ENCODE measurements around the gene CCR3.

GRCh38 chr3:46242120-46242519 is at the start of gene CCR3:
- TF ChIP-seq, protein P1, sequence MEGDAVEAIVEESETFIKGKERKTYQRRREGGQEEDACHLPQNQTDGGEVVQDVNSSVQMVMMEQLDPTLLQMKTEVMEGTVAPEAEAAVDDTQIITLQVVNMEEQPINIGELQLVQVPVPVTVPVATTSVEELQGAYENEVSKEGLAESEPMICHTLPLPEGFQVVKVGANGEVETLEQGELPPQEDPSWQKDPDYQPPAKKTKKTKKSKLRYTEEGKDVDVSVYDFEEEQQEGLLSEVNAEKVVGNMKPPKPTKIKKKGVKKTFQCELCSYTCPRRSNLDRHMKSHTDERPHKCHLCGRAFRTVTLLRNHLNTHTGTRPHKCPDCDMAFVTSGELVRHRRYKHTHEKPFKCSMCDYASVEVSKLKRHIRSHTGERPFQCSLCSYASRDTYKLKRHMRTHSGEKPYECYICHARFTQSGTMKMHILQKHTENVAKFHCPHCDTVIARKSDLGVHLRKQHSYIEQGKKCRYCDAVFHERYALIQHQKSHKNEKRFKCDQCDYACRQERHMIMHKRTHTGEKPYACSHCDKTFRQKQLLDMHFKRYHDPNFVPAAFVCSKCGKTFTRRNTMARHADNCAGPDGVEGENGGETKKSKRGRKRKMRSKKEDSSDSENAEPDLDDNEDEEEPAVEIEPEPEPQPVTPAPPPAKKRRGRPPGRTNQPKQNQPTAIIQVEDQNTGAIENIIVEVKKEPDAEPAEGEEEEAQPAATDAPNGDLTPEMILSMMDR (IDR thresholded peaks at IDR 0.05 in 8 of 11, conservative IDR thresholded peaks at IDR 0.05 in 3 of 11): no peak
- TF ChIP-seq POLR2AphosphoS5 (IDR thresholded peaks at IDR 0.05): no peak
- TF ChIP-seq POLR2A (IDR thresholded peaks at IDR 0.05): no peak

All from spleen (tissue), 7 donors.